Mesodermal cell (in vitro differentiated cells): ENCODE data around the gene GAL3ST3.

Experiments
- H3K27ac ChIP-seq: 2 replicates; pipeline ENCODE4 v1.7.0; 2013; ENCODE audit warnings: mild to moderate bottlenecking, low read depth, low read length, moderate library complexity; ENCODE audit not compliant: severe bottlenecking
- H3K36me3 ChIP-seq: 2 replicates; pipeline ENCODE4 v1.7.1; 2013; ENCODE audit warnings: mild to moderate bottlenecking, low read length, moderate library complexity; ENCODE audit not compliant: control insufficient read depth, insufficient read depth
- H3K4me1 ChIP-seq: one replicate; pipeline ENCODE4 v1.7.1; 2013; ENCODE audit warnings: mild to moderate bottlenecking, low read length; ENCODE audit not compliant: insufficient read depth, control insufficient read depth, poor library complexity, severe bottlenecking
- H3K4me3 ChIP-seq: 2 replicates; pipeline ENCODE4 v1.7.0; 2013; ENCODE audit warnings: low read length, control low read depth, mild to moderate bottlenecking; ENCODE audit not compliant: insufficient read depth, poor library complexity, severe bottlenecking; ENCODE audit errors: extremely low read depth
- H3K9me3 ChIP-seq: 2 replicates; pipeline ENCODE4 v1.7.1; 2013; ENCODE audit warnings: mild to moderate bottlenecking, low read length, moderate library complexity; ENCODE audit not compliant: control insufficient read depth
- WGBS, 2 experiments: methylation state at CpG; one replicate each; pipeline ENCODE4 v1.1.5; 2013; ENCODE audit warnings: missing lambda C conversion rate in 2 of 2; ENCODE audit not compliant: insufficient coverage in 2 of 2; 5-methylcytosine and 5-hydroxymethylcytosine counted together

Gene GAL3ST3

GRCh38 chr11:66022401-66023185 is 26.4 kb downstream of the GAL3ST3 start:
- H3K4me1 ChIP-seq = peaks cover 19% of the 10 kb centered on the region
- 32 to 33% methylated on average over 45 to 46 of the region's 46 CpGs for WGBS, 2 experiments

DNA sequence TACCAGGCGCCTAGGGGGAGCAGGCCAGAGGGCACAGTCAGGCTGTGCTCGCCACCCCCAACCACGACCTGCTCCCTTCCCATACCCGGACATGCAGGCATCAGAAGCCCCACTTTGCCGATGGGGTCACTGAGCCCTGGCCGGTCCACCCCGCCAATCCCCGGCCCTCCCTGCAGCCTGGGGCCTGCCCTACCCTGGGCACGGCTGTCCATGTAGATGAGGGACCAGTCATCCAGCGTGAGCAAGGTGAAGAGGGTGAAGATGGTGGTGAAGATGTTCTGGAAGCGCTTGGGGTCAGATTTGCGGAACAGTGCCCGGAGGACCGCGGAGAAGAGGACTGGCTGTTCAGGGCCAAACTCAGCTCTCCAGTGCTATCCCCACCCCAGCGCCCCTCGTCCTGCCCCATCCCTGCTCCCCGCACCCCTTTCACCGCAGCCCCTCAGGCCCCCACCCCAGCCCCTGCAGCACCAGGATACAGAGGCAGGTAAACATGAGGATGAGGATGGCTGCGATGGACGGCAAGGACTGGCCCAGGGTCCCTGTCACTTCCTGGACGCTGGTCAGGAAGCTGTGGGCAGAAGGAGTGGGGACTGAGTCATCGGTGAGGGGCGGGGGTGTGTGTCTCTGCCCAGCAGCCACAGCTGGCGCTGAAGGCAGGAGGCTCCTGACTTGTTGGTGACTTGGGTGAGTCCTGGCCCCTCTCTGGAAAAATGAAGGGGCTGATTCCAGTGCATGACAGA is 28.2 kb downstream of the GAL3ST3 start:
- 82 to 83% methylated on average over 16 of the region's 25 CpGs for WGBS, 2 experiments
- H3K9me3 ChIP-seq = no peaks in the 10 kb centered on the region
- H3K36me3 ChIP-seq = no peaks in the 10 kb centered on the region
- H3K4me3 ChIP-seq = no peak overlapping the region
- peaks cover 27% of the 10 kb centered on the region for H3K4me1 ChIP-seq
- no peak overlapping the region for H3K27ac ChIP-seq

More at GRCh38 chr11:66022401-66023185, 26.4 kb downstream of the GAL3ST3 start:
- Histone ChIP-seq H3K4me3 (no peak overlapping the region), H3K9me3 (no peaks in the 10 kb centered on the region), H3K36me3 (no peaks in the 10 kb centered on the region), H3K27ac (no peak overlapping the region)

DNA sequence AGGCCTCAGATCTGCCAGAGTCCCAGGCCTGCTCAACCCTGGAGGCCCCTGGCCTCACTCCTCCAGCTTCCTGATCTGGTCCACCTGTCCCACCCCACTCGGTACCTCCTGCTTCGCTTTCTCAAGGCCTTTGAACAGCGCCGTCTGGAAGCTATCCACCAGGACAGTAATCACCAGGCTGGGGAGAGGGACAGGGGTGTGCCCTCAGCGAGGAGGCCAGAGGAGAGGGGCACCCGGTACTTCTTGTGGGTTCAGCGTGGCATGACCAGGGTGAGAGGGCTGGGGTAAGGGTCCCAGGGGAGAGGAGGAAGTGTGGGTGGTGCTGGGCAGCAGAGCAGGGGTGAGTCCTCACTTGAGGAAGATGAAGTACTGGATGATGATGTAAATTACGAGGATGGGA is 28.7 kb downstream of the GAL3ST3 start:
- H3K27ac ChIP-seq = no peak overlapping the region
- H3K36me3 ChIP-seq = no peaks in the 10 kb centered on the region
- peaks cover 33% of the 10 kb centered on the region for H3K4me1 ChIP-seq
- no peaks in the 10 kb centered on the region for H3K9me3 ChIP-seq
- H3K4me3 ChIP-seq = no peak overlapping the region
- WGBS, 2 experiments = 77 to 78% methylated on average over 7 to 8 of the region's 8 CpGs

DNA sequence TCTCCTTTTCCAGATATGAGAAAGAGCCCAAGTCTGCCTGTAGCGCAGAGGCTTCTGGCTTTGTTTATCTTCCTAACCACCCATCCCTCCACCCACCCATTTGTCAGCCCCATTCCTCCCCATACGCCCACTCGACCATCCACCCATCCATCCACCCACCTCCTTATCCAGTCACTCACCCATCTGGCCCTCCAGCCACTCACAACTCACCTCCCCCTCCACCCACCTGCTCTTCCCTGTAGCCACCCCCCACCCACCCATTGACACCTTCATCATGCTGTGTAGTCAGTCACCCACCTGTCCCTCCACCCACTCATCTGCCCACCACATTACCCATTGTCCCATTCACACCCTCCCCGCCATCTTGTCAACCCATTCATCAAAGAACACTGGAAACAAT is 31.6 kb downstream of the GAL3ST3 start:
- Histone ChIP-seq H3K36me3 (no peaks in the 10 kb centered on the region), H3K4me1 (peaks cover 43% of the 10 kb centered on the region), H3K4me3 (no peak overlapping the region), H3K27ac (no peak overlapping the region), H3K9me3 (no peaks in the 10 kb centered on the region)
- 84 to 93% methylated on average over 3 of the region's 4 CpGs for WGBS, 2 experiments

DNA sequence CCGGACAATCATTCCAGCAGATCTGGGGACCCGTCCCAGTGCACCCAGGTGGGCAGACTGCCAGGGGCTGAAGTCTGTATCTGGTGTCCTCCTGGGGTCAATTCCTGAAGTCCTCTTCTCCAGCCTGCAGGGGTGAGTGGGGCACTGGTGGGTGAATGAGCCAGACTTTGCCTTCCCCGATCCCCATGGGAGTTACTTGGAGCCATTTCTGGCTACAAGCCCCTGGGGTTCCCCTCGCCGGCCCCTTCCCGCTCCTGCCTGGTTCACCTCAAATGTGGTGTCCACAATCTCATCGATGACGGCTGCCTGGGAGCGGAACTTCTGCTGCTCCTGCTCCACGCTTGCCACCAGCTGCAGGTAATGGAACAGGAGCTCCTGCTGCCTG is 32.2 kb downstream of the GAL3ST3 start:
- WGBS, 2 experiments = 88 to 99% methylated on average over 6 to 10 of the region's 10 CpGs
- Histone ChIP-seq H3K36me3 (no peaks in the 10 kb centered on the region), H3K4me3 (no peak overlapping the region), H3K27ac (no peak overlapping the region), H3K9me3 (no peaks in the 10 kb centered on the region), H3K4me1 (peaks cover 38% of the 10 kb centered on the region)

DNA sequence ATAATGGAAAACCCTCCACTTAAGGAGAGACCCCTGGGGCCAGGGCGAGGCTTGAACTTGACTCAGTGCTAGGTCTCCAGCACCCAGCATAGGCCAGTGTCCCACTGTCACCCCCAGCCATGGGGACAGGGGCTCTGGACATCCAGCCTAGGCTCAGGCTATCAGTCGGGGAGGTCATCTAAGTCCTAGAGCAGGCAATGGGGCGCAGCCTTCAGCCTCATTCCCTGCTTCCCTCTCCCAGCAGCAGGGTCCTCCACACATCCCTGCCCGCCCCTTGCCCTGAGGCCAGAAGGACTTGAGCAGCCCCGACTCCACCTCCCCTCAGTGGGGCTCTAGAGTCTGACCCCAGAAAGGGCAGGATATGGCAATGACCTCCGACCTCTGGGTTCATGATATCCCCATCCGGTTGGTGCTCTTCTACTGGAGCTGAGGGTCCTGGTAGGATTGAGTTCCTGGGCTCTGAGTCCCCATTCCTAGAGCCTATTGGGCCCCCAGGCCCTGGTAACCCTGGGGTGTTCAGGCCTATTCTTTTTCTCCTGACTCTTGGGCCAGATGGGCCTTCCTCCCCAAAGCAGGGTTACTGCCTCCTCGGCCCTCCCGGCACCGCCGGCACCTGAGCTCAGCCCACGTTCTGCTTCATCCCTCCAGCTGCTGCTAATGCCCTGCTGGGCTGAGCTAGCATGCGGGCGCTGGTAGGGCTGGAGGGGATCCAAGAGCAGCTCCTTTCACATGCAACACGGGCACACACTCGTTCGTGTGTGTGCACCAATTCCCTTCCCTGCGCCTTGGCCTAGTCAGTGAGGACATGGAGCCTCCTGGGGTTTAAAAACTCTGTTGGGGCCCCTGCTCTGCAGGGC is 32.8 kb downstream of the GAL3ST3 start:
- no peaks in the 10 kb centered on the region for H3K9me3 ChIP-seq
- H3K4me3 ChIP-seq = no peak overlapping the region
- no peaks in the 10 kb centered on the region for H3K36me3 ChIP-seq
- H3K27ac ChIP-seq = no peak overlapping the region
- 89 to 92% methylated on average over 16 to 18 of the region's 18 CpGs for WGBS, 2 experiments
- peaks cover 32% of the 10 kb centered on the region for H3K4me1 ChIP-seq

DNA sequence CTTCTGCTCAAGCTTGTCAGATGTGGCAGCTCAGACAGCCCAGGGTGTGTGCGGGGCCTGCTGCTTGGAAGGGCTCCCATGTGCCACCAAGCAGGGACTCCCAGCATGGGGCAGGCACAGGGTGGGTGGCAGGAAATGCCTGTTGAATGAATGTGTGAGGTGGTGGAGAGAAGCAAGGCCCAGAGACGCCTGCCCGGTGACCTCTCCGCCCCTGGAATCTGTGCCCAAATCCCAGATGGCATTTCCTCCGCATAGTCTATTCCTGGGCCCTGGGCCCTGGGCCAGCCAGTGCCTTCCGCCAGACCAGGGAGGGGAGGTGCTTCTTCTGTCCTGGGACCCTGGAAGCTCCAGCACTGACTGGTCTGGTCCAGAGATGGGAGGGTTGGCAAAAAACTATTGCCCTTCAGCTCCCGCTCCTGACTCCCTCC is 33.5 kb downstream of the GAL3ST3 start:
- Histone ChIP-seq H3K36me3 (no peaks in the 10 kb centered on the region), H3K4me3 (no peak overlapping the region), H3K4me1 (peaks cover 25% of the 10 kb centered on the region), H3K27ac (peak overlapping the region; percentile 16), H3K9me3 (no peaks in the 10 kb centered on the region)
- WGBS, 2 experiments = 80 to 83% methylated on average over 6 of the region's 7 CpGs

GRCh38 chr11:66014804-66015453 is 34.0 kb downstream of the GAL3ST3 start:
- Histone ChIP-seq H3K36me3 (no peaks in the 10 kb centered on the region), H3K4me3 (no peak overlapping the region)
- 93 to 95% methylated on average over 2 to 5 of the region's 6 CpGs for WGBS, 2 experiments

DNA sequence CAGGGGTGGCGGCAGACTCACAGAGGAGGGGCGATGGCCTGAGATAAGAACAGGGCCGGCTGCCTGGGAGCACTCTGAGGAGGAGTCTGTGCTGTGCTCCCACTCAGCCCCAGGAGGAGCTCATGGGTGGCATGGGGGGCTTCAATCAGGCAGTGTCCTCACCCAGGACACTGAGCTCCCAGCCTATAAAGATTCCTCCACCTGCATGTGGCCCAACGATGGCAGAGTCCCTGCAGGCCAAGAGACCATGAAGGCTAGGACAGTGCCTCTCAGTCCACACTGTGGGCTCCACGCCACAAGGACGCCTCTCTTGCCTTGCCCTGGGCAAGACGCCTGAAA is 35.2 kb downstream of the GAL3ST3 start:
- 79 to 80% methylated on average over 4 to 7 of the region's 7 CpGs for WGBS, 2 experiments
- no peak overlapping the region for H3K4me3 ChIP-seq
- H3K27ac ChIP-seq = no peak overlapping the region
- H3K36me3 ChIP-seq = no peaks in the 10 kb centered on the region
- no peaks in the 10 kb centered on the region for H3K9me3 ChIP-seq
- H3K4me1 ChIP-seq = peaks cover 27% of the 10 kb centered on the region

More at GRCh38 chr11:66014804-66015453, 34.0 kb downstream of the GAL3ST3 start:
- Histone ChIP-seq H3K9me3 (no peaks in the 10 kb centered on the region), H3K4me1 (peaks cover 25% of the 10 kb centered on the region), H3K27ac (peak overlapping the region; percentile 16)
